ENCODE measurements around the gene KRT1.

- TF ChIP-seq CTCF (IDR thresholded peaks at IDR 0.05; ENCODE audit: poor library complexity) (no peak), EZH2 (IDR thresholded peaks at IDR 0.05; ENCODE audit: borderline replicate concordance) (no peak)
Measured at GRCh38 chr12:52655720-52656124, 24.5 kb downstream of the KRT1 start.
